ENCODE data around the gene ARHGDIG. TPM values are rescaled to one million over a fixed set of nuclear protein-coding genes. Genes with fewer than 3 reads are reported as not detected.

ARHGDIG gene
- total and polyA plus RNA-seq, 2 experiments from 2014 or later = 0.78 to 1.0 TPM

DNA sequence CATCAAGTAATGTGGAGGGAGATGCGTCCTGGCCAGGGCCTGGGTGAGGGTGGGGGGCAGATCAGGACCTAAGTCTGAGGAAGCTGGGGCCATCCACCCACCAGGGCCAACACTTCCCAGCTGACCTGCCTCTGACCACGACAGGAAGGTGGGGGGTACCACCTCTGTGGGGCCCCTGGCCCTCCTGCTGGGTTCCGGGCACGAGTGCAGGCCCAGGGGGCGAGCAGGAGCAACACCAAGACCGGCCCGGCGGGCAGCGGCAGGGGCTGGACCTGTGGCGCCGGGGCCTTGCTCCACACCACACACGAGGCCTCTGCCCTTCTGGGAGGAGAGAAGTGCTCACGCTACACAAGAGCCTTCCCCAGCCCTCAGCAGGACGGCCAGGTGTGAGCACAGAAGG is 15.9 kb downstream of the ARHGDIG start (continued):
- TF ChIP-seq, protein P1, sequence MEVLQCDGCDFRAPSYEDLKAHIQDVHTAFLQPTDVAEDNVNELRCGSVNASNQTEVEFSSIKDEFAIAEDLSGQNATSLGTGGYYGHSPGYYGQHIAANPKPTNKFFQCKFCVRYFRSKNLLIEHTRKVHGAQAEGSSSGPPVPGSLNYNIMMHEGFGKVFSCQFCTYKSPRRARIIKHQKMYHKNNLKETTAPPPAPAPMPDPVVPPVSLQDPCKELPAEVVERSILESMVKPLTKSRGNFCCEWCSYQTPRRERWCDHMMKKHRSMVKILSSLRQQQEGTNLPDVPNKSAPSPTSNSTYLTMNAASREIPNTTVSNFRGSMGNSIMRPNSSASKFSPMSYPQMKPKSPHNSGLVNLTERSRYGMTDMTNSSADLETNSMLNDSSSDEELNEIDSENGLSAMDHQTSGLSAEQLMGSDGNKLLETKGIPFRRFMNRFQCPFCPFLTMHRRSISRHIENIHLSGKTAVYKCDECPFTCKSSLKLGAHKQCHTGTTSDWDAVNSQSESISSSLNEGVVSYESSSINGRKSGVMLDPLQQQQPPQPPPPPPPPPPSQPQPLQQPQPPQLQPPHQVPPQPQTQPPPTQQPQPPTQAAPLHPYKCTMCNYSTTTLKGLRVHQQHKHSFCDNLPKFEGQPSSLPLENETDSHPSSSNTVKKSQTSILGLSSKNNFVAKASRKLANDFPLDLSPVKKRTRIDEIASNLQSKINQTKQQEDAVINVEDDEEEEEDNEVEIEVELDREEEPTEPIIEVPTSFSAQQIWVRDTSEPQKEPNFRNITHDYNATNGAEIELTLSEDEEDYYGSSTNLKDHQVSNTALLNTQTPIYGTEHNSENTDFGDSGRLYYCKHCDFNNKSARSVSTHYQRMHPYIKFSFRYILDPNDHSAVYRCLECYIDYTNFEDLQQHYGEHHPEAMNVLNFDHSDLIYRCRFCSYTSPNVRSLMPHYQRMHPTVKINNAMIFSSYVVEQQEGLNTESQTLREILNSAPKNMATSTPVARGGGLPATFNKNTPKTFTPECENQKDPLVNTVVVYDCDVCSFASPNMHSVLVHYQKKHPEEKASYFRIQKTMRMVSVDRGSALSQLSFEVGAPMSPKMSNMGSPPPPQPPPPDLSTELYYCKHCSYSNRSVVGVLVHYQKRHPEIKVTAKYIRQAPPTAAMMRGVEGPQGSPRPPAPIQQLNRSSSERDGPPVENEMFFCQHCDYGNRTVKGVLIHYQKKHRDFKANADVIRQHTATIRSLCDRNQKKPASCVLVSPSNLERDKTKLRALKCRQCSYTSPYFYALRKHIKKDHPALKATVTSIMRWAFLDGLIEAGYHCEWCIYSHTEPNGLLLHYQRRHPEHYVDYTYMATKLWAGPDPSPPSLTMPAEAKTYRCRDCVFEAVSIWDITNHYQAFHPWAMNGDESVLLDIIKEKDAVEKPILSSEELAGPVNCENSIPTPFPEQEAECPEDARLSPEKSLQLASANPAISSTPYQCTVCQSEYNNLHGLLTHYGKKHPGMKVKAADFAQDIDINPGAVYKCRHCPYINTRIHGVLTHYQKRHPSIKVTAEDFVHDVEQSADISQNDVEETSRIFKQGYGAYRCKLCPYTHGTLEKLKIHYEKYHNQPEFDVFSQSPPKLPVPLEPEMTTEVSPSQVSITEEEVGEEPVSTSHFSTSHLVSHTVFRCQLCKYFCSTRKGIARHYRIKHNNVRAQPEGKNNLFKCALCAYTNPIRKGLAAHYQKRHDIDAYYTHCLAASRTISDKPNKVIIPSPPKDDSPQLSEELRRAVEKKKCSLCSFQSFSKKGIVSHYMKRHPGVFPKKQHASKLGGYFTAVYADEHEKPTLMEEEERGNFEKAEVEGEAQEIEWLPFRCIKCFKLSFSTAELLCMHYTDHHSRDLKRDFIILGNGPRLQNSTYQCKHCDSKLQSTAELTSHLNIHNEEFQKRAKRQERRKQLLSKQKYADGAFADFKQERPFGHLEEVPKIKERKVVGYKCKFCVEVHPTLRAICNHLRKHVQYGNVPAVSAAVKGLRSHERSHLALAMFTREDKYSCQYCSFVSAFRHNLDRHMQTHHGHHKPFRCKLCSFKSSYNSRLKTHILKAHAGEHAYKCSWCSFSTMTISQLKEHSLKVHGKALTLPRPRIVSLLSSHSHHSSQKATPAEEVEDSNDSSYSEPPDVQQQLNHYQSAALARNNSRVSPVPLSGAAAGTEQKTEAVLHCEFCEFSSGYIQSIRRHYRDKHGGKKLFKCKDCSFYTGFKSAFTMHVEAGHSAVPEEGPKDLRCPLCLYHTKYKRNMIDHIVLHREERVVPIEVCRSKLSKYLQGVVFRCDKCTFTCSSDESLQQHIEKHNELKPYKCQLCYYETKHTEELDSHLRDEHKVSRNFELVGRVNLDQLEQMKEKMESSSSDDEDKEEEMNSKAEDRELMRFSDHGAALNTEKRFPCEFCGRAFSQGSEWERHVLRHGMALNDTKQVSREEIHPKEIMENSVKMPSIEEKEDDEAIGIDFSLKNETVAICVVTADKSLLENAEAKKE (CRISPR knock-in tag; IDR thresholded peaks at IDR 0.05) = no peak
- no peak for TF ChIP-seq ZNF331 (CRISPR knock-in tag; IDR thresholded peaks at IDR 0.05; ENCODE audit: low read depth)
- no peak for TF ChIP-seq POLR2AphosphoS5 (IDR thresholded peaks at IDR 0.05; ENCODE audit: low read depth)

DNA sequence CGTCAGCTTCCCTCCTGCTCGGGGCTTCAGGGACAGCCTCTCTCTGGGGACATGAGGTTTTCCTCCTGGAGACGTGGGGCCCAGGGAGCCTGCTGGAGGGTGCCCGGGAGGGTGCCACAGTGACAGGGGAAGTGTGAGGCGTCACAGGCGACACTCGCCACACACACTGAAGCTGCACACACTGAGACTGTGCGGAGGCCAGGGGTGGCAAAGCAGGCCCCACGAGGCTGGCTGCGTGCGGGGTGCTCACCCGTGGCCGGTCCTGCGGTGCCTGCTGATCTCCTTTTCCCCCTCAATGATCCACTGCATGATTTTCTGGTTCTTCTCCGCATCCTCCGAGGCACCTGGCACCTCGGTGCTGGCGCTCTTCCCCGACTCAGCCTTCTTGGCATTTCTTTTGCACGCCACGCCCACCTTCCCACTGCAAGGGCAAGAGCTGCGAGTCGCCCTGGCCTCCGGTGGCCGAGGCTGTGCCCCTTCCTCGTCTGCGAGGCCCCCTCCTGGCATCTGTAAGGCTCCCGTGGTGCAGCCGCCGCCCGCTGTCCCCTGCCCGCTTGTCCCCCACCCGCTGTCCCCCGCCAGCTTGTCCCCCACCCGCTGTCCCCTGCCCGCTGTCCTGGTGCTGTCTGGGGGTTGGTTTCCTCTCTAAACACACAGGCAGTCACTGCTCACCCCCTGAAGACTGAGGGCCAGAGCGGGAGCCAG is 16.6 kb downstream of the ARHGDIG start:
- no peak overlapping the region for H3K27ac Mint-ChIP-seq

More for the DNA sequence above, 16.6 kb downstream of the ARHGDIG start:
- no peaks in the 10 kb centered on the region; the same call in 1 of the 2 replicates for H3K36me3 ChIP-seq (ENCODE audit: insufficient read depth)
- no peaks in the 10 kb centered on the region for H3K4me1 Mint-ChIP-seq
- no peaks in the 10 kb centered on the region for H3K27me3 ChIP-seq (ENCODE audit: insufficient read depth)
- H3K4me1 ChIP-seq (ENCODE audit: insufficient read depth) = no peaks in the 10 kb centered on the region
- peaks cover 9% of the 10 kb centered on the region; the same call in 1 of the 2 replicates for H4K20me1 ChIP-seq (replicated peaks; ENCODE audit: insufficient read depth)
- peaks cover 7% of the 10 kb centered on the region for H3K27me3 Mint-ChIP-seq (ENCODE audit: insufficient read depth, low read depth, poor library complexity)
- H3K27ac ChIP-seq (ENCODE audit: low read depth) = no peak overlapping the region
- DNase-seq (ENCODE audit: low spot score) (no peak), ATAC-seq (no peak)
- no peaks in the 10 kb centered on the region for H3K9me2 ChIP-seq (ENCODE audit: insufficient read depth)
- no peak overlapping the region for H3K4me3 Mint-ChIP-seq
- H3K4me3 ChIP-seq = no peak overlapping the region
- no peaks in the 10 kb centered on the region for H3K9me3 Mint-ChIP-seq
- peaks cover 3% of the 10 kb centered on the region; the same call in 1 of the 3 replicates for H3K36me3 Mint-ChIP-seq (ENCODE audit: low read depth)
- H3F3A ChIP-seq (replicated peaks; ENCODE audit: low read depth) = no peaks in the 10 kb centered on the region
- H3K79me2 ChIP-seq (replicated peaks; ENCODE audit: insufficient read depth) = no peaks in the 10 kb centered on the region
- TF ChIP-seq ZNF114 (CRISPR knock-in tag; IDR thresholded peaks at IDR 0.05) (no peak), EZH2phosphoT487 (IDR thresholded peaks at IDR 0.05; ENCODE audit: unreplicated experiment) (no peak), ZNF331 (CRISPR knock-in tag; IDR thresholded peaks at IDR 0.05; ENCODE audit: low read depth) (no peak)
- TF ChIP-seq, protein P2, sequence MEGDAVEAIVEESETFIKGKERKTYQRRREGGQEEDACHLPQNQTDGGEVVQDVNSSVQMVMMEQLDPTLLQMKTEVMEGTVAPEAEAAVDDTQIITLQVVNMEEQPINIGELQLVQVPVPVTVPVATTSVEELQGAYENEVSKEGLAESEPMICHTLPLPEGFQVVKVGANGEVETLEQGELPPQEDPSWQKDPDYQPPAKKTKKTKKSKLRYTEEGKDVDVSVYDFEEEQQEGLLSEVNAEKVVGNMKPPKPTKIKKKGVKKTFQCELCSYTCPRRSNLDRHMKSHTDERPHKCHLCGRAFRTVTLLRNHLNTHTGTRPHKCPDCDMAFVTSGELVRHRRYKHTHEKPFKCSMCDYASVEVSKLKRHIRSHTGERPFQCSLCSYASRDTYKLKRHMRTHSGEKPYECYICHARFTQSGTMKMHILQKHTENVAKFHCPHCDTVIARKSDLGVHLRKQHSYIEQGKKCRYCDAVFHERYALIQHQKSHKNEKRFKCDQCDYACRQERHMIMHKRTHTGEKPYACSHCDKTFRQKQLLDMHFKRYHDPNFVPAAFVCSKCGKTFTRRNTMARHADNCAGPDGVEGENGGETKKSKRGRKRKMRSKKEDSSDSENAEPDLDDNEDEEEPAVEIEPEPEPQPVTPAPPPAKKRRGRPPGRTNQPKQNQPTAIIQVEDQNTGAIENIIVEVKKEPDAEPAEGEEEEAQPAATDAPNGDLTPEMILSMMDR (conservative IDR thresholded peaks at IDR 0.05; ENCODE audit: low read depth in 2 of 2) = no peak
- TF ChIP-seq, protein P3, sequence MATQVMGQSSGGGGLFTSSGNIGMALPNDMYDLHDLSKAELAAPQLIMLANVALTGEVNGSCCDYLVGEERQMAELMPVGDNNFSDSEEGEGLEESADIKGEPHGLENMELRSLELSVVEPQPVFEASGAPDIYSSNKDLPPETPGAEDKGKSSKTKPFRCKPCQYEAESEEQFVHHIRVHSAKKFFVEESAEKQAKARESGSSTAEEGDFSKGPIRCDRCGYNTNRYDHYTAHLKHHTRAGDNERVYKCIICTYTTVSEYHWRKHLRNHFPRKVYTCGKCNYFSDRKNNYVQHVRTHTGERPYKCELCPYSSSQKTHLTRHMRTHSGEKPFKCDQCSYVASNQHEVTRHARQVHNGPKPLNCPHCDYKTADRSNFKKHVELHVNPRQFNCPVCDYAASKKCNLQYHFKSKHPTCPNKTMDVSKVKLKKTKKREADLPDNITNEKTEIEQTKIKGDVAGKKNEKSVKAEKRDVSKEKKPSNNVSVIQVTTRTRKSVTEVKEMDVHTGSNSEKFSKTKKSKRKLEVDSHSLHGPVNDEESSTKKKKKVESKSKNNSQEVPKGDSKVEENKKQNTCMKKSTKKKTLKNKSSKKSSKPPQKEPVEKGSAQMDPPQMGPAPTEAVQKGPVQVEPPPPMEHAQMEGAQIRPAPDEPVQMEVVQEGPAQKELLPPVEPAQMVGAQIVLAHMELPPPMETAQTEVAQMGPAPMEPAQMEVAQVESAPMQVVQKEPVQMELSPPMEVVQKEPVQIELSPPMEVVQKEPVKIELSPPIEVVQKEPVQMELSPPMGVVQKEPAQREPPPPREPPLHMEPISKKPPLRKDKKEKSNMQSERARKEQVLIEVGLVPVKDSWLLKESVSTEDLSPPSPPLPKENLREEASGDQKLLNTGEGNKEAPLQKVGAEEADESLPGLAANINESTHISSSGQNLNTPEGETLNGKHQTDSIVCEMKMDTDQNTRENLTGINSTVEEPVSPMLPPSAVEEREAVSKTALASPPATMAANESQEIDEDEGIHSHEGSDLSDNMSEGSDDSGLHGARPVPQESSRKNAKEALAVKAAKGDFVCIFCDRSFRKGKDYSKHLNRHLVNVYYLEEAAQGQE (IDR thresholded peaks at IDR 0.05; ENCODE audit: unreplicated experiment) = no peak
- no peak overlapping the region for H3K4me2 ChIP-seq
- H2AFZ ChIP-seq = no peak overlapping the region

Data from GM23338 (cell line).